SU-DHL-6 (cell line): ENCODE data around the gene HS2ST1.

ENCODE experiments used
- CTCF ChIP-seq: fragments of 200-600 bp; sonication (generic); IDR thresholded peaks from one replicate; pipeline ENCODE4 v1.5.1; 2017; ENCODE audit warnings: antibody characterized with exemption, mild to moderate bottlenecking, low read length, moderate library complexity; ENCODE audit not compliant: insufficient read depth, poor library complexity, severe bottlenecking
- EZH2phosphoT487 ChIP-seq: fragments of 200-600 bp; sonication (generic), shearing (Covaris generic); conservative IDR thresholded peaks from 2 replicates; pipeline ENCODE4 v1.6.1; 2018; ENCODE audit warnings: mild to moderate bottlenecking, antibody characterized with exemption, low read length, moderate library complexity, mixed read lengths

GRCh38 chr1:87052961-87053360, 138.5 kb downstream of the HS2ST1 start:
- TF ChIP-seq CTCF (no peak), EZH2phosphoT487 (no peak)
